ENCODE results near the gene DYNC2I2.
"Not testable (repeated sequence)": the region's sequence is repeated elsewhere in the genome, so short reads cannot be mapped to it uniquely, and the experiment has no call there.

The DYNC2I2 gene

DNA sequence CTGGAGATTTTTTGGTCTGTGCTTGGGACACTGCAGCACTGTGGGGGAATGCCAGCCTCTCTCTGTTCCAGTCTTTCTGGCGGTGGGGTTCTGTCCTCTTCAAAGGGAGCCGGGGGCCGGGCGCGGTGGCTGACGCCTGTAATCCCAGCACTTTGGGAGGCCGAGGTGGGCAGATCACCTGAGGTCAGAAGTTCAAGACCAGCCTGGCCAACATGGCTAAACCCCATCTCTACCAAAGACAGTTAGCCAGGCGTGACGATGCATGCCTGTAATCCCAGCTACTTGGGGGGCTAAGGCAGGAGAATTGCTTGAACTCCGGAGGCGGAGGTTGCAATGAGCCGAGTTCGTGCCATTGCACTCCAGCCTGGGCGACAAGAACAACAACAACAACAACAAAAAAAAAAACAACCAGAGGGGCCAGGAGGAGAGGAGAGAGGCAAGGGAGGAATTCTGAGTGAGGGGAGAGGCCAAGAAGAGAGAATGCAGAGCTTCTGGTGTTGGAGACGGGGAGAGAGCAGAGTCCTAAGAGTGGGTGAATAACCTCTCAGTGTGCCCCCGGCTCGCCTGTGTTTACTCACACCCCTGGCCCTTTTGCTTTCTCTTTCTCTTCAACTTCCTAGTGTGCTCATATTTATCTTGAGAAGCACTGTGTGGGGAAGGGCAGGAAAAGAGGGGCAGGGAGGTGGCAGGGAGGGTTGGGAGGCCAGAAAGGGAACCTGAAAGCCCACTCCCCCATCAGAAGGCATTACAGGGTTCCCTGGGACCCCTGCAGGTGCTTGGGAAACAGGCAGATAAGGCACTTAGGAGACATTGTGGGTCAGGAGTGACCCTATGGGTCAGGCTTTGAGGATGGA, 29.2 kb upstream of the DYNC2I2 start:
- no peak for DNase-seq (ENCODE audit: low spot score)

DNA sequence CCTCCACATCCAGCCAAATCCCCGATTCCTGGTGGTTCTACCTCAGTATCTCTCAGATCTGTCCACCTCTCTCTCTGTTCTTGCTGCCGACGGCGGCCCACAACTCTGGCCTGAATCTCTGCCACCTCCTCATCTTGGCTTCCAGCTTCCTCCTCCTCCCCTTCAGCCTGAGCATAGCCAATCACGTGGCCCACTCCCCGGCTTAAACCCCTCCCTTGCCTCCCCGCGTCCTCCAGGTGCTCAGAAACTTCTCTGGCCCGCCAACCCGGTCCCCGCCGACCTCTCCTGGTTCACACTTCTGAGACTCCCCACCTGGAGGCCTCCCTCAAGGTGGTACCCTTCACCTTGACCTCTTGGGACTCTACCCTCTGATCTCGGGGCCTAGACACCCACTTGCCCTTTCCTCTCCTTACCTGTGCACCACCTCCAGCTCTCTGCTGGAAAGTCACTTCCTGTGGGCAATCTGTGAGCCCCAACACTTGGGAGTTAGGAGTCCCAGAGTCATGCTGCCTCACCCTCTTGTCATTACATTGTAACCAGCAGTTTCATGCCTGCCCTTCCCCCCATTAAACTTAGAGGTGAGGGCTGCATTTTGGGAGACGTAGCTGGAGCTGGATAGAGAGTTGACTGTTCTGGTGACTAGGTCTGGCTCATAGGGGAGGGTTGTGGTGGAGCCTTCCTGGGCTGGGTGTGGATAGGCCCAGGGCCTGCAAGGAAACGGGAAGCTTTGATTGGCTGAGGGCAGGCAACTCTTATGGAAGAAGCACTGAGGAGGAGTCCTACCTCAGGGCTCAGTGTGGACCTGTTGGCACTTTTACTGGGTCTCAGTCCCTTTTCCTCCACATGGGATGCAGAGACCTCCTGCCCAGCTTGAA, 27.9 kb upstream of the DYNC2I2 start:
- peak; percentile 64 for DNase-seq (ENCODE audit: low spot score)

DNA sequence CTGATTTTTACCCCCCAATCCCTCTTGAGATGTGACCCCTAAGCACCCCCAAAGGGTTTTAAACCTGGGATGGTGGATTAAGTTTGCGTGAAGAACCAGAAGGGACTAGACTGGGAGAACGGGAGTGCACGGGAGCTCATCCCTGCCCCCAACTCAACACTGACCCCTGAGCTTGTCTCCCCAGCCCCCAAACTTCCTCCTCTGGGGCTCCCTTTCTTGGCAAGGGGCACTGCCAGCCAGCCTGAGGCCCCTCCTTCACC, 27.3 kb upstream of the DYNC2I2 start:
- DNase-seq (ENCODE audit: low spot score) = no peak

DNA sequence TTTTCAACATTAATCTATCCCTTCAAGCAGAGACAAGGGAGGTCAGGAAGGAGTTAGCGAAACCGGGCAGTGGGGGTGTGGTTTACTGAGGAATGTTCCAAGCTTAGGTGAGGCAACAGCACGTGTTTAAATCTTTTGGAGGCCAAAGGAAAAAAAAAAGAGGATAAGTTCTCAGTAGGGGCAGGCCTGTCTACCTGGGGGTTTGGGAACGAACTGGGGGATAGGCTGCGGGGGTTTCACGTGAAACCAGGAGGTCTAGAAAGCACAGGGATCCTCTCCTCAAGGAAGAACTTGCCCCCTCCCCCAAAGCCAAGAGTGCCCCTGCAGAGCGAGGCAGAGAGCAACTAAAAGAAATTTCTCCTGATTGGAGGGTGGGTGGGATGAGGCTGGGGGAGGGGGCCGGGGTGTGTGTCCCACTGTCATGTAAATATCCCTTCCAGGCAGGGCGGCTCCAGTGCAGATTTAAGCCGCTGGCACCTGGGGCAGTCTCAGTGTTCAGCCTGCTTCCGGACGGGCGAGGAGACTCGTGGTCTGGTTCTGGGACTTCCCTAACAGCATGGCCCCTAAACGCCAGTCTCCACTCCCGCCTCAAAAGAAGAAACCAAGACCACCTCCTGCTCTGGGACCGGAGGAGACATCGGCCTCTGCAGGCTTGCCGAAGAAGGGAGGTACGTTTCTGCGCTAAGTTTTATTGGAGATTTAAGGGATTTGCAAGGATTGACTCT, 26.9 kb upstream of the DYNC2I2 start:
- no peak for DNase-seq (ENCODE audit: low spot score)

DNA sequence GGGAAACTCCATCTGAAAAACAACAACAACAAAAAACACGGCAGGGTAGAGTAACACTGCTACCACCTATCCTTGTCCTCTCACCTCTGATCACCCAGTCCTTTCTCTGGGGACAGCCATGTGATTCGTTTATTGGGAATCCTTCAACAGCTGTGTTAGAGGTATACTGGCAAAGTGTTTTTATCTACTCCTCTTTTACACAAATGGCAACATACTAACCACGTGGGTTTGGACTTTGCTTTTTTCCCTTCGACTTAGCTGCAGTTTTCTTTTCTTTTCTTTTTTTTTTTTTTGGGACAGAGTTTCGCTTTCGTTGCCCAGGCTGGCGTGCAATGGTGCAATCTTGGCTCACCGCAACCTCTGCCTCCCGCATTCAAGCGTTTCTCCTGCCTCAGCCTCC, 21.1 kb upstream of the DYNC2I2 start:
- DNase-seq (ENCODE audit: low spot score) = no peak

DNA sequence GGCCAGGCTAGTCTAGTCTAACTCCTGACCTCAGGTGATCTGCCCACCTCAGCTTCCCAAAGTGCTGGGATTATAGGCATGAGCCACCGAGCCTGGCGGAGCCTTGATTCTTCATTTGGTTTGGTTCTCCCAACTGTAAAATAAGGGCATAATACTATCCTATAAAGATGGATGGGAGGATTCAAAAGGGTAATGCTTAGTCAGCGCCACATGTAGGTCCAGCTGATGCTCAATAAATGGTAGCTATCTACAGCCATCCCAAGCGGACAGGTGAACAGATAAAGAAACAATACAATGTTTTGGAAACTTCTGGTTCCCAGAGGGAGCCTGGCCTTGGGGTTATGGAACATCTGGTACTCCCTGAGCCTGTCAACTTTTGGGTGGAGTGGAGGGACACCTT, 18.7 kb upstream of the DYNC2I2 start:
- DNase-seq (ENCODE audit: low spot score) = no peak

DNA sequence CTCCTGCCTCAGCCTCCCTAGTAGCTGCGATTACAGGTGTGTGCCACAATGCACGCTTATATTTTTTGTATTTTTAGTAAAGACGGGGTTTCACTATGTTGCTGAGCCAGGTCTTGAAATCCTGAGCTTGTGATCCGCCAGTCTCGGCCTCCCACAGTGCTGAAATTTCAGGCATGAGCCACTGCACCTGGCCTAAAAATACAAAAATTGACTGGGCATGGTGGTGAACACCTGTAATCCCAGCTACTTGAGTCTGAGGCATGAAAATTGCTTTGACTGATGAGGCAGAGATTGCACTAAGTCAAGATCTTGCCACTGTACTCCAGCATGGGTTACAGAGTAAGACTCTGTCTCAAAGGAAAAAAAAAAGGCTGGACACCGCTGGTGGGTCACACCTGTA, 13.1 kb upstream of the DYNC2I2 start:
- DNase-seq (ENCODE audit: low spot score) = no peak

DNA sequence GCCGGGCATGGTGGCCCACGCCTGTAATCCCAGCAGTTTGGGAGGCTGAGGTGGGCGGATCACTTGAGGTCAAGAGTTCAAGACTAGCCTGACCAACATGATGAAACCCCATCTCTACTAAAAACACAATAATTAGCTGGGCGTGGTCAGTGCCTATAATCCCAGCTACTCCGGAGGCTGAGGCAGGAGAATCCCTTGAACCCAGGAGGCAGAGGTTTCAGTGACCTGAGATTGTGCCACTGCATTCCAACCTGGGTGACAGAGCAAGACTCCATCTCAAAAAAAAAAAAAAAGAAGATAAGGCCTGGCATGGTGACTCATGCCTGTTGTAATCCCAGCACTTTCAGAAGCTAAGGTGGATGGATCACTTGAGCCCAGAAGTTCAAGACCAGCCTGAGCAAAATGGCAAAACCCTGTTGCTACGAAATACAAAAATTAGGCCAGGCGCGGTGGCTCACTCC, 9.9 kb upstream of the DYNC2I2 start:
- DNase-seq (ENCODE audit: low spot score) = not testable (repeated sequence)

DNA sequence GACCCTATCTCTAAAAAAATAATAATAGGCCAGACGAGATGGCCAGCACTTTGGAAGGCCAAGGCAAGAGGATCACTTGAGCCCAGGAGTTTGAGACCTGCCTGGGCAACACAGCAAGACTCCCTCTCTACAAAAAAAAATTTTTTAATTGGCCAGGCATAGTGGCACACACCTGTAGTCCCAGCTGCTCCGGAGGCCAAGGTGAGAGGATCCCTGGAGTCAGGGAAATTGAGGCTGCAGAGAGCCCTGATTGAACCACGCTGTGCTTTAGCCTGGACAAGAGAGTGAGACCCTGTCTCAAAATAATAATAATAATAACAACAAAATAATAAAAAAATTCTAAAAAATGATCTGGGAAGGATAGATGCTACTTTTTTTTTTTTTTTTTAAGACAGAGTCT, 1.1 kb upstream of the DYNC2I2 start:
- DNase-seq (ENCODE audit: low spot score) = no peak

DNA sequence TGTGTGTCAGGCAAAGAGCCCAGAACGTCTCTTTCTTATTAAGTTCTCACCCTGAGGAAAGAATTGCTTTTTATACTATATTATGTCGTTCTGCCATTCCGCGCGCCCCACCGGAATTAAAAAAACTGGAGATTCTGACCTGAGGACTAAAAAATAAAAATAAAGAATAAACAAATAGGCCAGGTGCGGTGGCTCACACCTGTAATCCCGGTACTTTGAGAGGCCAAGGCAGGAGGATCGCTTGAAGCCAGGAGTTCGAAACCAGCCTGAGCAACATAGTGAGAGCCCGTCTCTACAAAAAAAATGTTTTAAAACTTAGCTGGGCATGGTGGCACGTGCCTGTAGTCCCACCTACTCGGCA, 677 bp upstream of the DYNC2I2 start:
- no peak for DNase-seq (ENCODE audit: low spot score)

DNA sequence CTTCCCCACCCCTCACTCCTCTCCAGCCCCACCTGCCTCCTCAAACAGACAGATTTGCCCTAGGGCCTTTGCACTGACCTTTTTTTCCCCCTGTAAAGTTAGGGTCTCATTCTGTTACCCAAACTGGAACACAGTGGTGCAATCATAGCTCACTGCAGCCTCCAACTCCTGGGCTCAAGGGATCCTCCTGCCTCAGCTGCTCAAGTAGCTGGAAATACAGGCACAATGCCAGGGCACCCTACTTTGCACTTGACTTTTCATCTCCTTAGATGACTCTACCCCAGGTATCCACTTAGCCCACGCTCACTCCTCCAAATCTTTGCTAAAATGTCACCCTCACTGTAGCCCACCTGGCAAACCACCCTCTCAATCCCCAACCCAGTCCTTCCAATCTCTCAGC, 2.2 kb downstream of the DYNC2I2 start:
- DNase-seq (ENCODE audit: low spot score) = no peak

DNA sequence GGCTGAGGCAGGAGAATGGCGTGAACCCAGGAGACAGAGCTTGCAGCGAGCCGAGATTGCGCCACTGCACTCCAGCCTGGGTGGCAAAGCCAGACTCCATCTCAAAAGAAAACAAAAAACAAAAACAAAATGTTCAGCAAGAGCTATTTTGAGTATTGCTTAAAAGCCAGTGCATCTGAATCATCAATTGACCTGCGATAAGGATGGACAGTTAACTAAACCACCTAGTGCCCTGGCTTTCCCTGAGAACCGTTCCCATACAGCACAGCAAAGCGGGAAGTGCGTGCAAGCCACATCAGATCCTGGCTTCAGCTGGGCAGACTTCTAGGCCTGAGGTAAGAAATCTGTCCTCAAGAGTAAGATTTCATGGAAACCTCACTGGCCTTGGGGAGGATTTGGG, 2.7 kb downstream of the DYNC2I2 start:
- no peak for DNase-seq (ENCODE audit: low spot score)

DNA sequence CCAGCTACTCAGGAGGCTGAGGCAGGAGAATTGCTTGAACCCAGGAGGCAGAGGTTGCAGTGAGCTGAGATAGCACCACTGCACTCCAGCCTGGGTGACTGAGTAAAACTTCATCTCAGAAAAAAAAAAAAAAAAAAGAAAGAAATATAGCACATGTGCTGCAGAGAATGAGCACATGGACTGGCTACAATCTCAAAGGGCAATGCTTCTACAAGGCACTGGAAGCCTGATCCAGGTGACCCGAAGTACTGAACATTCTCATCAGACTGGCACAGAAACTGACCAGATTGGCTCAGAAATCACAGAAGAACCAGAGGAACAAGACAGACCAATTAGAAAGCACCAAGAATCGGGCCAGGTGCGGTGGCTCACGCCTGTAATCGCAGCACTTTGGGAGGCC, 4.8 kb downstream of the DYNC2I2 start:
- DNase-seq (ENCODE audit: low spot score) = no peak

DNA sequence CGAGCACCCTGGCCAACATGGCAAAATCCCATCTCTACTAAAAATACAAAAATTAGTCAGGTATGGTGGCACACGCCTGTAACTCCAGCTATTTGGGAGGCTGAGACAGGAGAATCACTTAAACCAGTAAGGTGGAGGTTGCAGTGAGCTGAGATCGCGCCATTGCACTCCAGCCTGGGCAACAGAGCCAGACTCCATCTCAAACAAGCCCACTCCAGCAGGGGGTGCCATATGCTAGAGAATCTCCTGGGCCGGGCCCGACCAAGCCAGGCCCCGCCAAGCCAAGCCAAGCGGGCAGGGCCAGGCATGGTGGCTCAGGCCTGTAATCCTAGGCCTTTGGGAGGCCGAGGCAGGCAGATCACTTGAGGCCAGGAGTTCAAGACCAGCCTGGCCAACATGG, 8.4 kb downstream of the DYNC2I2 start:
- DNase-seq (ENCODE audit: low spot score) = not testable (repeated sequence)

DNA sequence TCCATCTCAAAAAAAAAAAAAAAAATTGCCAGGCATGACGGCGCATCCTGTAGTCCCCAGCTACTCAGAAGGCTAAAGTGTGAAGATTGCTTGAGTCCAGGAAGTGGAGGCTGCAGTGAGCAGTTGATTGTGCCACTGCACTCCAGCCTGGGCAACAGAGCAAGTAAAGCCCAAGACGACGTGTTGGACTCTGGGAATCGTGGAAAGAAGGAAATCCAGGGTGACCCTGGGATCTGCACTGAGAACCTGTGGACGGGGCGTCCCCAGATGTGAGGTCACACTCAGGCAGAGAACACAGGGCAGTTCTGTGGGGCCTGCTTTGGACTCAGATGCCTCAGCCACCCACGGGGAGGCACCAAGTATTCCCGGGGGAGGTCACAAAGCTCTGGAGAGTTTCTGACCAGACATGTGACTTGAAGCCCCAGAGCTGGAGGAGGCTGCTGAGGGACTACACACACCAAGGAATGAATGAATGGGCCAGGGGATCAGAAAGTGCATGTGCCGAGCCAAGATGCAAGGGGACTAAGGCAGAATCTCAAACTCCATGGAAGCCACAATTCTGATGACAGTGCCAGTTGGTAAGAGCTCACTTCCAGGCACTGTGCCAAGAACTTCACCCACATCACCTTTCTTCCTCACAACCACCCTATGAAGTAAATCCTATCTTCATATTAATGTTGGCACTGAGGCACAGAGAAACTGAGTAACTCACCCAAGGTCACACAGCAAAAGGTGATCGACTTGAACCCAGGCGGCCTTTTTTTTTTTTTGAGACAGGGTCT, 12.9 kb downstream of the DYNC2I2 start:
- DNase-seq (ENCODE audit: low spot score) = no peak

DNA sequence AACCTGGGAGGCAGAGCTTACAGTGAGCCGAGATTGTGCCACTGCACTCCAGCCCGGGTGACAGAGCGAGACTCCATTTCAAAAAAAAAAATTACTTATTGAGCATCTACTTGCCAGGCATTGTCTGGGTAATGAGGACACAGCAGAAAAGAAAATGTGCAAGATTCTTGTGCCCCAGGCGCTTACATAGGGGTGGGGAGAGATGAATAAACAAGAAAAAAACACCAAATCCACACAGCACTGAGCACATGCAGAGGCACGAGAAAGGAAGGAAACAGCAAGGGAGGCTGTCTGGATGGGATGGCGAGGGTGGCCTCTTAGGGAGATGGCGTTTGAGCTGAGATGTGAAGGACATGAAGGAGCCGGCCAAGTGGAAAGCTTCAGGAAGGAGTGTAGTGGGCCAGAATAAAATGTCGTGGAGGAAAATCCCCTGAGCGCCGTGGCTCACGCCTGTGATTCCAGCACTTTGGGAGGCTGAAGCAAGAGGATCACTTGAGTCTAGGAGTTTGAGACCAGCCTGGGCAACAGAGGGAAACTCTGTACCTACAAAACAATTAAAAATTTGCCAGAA, 13.9 kb downstream of the DYNC2I2 start:
- no peak for DNase-seq (ENCODE audit: low spot score)

DNA sequence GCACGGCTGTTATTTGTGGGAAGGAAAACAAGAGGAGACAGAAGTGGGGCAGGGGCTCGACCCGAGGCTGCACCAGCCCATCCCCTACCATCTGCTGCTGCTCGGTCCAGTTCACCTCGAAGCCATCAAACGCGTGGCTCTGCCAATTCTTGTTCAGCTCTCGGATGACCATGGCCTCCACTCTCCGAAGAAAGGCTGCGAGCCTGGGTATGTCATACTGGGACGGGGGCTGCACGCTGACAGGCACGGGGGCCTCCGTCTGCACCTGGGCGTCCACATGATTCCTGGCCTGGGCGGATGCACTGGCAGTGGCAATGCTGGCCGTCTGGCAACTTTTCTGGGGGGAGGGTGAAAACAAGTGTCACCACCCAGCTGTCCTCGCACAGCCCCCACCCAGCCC, 16.0 kb downstream of the DYNC2I2 start:
- no peak for DNase-seq (ENCODE audit: low spot score)

DNA sequence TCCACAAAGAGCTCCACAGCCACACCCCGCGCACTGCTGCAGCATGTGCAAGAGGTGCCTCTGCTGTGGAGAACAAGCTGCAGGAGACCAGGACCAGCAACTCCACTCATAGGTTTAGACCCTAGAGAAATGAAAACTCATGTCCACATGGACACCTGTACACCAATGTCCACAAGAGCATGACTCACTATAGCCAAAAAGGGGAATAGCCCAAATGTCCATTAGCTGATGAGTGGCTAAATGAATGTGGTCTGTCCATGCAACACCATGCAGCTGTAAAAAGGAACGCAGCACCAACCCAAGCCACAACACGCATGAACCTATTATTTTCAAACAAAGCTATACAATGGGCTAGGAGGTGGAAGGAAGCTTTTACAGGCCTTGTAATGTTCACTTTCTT, 18.1 kb downstream of the DYNC2I2 start:
- DNase-seq (ENCODE audit: low spot score) = no peak

DNA sequence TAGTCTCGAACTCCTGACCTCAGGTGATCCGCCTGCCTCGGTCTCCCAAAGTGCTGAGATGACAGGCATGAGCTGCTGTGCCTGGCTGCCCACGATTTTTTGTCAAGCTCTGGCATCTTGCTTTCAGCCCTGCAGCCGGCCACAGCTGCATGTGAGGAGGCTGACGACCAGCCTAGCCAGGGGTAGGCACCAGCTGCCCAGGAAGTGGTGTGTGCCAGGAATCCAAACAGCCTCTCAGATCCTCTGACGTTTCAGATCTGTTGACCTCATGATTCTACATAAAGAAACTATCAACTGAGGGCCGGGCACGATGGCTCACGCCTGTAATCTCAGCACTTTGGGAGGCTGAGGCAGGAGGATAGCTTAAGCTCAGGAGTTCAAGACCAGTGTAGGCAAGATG, 19.0 kb downstream of the DYNC2I2 start:
- DNase-seq (ENCODE audit: low spot score) = no peak

DNA sequence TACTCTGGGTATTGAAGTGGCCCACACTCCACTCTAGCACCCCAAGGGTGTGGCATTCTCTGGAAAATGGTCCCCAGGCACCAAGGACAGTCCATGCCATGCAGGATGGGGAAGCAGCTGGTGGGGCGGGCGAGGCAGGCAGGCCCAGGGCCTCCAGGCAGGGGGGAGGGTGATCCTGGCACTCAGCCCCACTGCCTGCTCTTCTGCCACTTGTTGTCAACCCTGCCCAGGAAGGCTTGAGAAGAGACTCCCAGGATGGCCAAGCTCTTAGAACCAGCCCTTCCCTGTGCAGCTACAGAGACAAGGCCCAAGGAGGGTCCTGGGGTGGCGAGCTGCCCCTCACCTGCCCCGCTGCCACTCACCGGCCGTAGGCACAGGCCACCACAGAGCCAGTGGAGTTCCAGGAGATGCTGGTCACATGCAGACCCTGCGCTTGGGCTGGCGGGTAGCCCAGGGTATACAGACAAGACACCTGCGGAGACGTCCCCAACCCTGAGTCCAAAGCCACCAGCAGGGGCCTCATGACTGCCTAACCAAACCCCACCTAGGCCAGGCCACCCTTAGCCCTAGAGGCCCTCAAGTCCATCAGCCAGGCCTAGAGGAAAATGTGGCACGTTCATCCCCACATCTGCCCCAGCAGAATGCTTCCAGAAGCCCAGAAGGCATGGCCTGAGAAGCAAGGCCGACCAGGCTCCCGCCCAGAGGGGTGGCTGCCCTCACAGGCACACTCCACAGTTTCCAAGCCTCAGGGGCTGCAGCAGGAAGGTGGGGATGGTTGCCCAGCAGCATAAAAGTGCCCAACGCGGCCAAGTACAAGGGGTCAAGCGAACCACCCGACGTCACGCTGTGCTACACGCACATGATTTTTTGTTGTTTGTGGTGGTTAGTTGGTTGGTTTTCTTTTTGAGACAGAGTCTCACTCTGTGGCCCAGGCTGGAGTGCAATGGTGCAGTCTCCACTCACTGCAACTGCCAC, 19.8 kb downstream of the DYNC2I2 start:
- no peak for DNase-seq (ENCODE audit: low spot score)

DNA sequence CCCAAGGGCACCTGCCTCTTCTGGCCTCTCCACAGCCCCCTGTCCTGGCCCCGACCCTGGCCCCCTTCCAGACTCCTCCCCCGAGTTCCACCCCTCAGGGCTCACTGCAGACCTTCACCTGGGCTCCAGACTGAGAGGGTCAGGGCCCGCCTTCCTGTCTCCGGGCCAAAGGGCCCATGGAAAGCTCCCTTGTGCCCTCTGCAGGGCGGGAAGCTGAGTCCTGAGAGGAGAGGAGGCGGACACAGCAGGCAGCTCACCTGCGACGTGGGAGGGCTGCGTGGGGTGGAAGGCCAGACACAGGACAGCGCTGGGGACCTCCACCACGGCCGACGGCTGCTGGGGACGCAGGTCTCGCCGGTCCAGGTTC, 20.6 kb downstream of the DYNC2I2 start:
- DNase-seq (ENCODE audit: low spot score) = no peak
